ENCODE results near the gene TRPT1. TPM values are rescaled to one million over a fixed set of nuclear protein-coding genes. Genes with fewer than 3 reads are reported as not detected.

Gene TRPT1
- total and polyA plus RNA-seq, 9 of the 15 experiments (the other 6 are each of a cell fraction or from before 2014, with no cell fraction given), result 4.6 to 41.7 (median 23.1) TPM

DNA sequence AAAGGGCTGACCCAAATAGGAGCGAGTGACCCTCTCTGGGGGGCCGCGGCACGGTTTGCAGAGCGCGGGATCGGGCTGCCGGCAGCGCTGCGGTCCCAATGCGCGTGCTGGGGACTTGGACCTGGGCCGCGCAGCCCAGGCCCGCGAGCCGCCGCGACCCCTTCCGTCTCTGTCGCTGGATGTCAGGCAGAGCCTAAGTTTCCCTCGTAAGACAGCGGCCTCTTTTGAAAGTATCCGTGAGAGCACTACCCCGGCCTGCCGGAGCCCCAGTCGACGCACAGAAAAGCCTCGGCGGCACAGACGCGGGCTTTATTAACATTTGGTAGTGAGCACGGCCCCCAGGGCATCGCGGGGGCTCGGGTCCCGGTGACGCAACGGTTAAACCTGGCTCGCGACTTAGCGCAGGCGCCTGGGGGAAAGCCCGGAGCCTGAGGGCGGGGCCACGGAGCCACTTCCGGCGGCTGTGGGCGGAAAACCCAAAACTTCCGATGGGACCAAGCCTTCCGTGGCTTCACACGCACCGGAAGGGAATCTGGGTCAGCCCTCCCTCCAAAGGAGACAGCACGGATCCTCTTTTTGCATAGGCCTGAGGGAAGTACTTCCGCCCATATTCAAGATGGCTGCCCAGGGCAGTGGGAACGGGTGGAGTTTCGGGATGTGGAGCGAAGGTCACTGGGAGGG lies 43.7 kb upstream of the TRPT1 start:
- Histone ChIP-seq H3K27me3 (ENCODE audit: control insufficient read depth in 2 of 2, insufficient read depth in 2 of 2, low read length in 2 of 2) (no peaks in the 10 kb centered on the region), H4K20me1 (replicated peaks; ENCODE audit: control insufficient read depth, insufficient read depth, low read length) (no peaks in the 10 kb centered on the region), H3K9ac (ENCODE audit: insufficient read depth in 1 of 2, low read depth in 2 of 2, low read length in 2 of 2) (peak overlapping the region; percentile 89 to 99), H3K4me2 (ENCODE audit: insufficient read depth, low read length) (peak overlapping the region; percentile 92), H3K27ac (ENCODE audit: extremely low read depth, low read depth, low read length) (peak overlapping the region; percentile 96), H3K9me1 (ENCODE audit: control insufficient read depth, insufficient read depth, low read length) (peaks cover 3% of the 10 kb centered on the region), H3K4me1 (replicated peaks in 1 of 2; ENCODE audit: control insufficient read depth in 2 of 2, insufficient read depth in 2 of 2, low read length in 2 of 2) (peaks cover 32 to 54% of the 10 kb centered on the region in 2 experiments), H3K9me3 (replicated peaks; ENCODE audit: control insufficient read depth, insufficient read depth, low read depth, low read length) (no peaks in the 10 kb centered on the region), H3K4me3 (peak overlapping the region; percentile 60), H3K36me3 (ENCODE audit: control insufficient read depth, insufficient read depth, low read length) (peaks cover 36% of the 10 kb centered on the region), H3K79me2 (ENCODE audit: control insufficient read depth, insufficient read depth, low read length) (peaks cover 45% of the 10 kb centered on the region), H2AFZ (ENCODE audit: low read depth, low read length) (peak overlapping the region; percentile 86)
- peak; percentile 75 to 99 (median 83) for DNase-seq (ENCODE audit: extremely low read depth in 1 of 4, low spot score in 3 of 4)
- peak; percentile 84 for ATAC-seq
- in situ Hi-C loops (cut with MboI), result no loop called here
- intact Hi-C loops (cut with micrococcal nuclease), result loop anchor here (1.0 to 2.0 kb wide), 3 partner anchors 23 to 65 kb away; partner anchors contain the start of genes ESRRA and PPP1R14B
- CTCF ChIA-PET (ENCODE audit: low intra/inter-chr PET ratio), result interaction anchor here (2.6 kb wide), 1 partner anchor 66 kb away, joined by 11 read pairs; no protein-coding TSS in a partner anchor
- WGBS (ENCODE audit: insufficient coverage, low coverage, missing lambda C conversion rate), result 0% methylated on average over 54 of the region's 58 CpGs
- POLR2A ChIA-PET, result interaction anchor here (0.5 to 5.7 kb wide), 19 partner anchors 11 to 1458 kb away, joined by 3 to 58 read pairs (median 4); partner anchors contain the start of genes BAD, CATSPERZ, ESRRA and FERMT3
- peak; percentile 98 for FAIRE-seq
- BruUV-seq (replicated peaks), result TSS peak; percentile 94
- no peak for TF ChIP-seq ZBTB34 (CRISPR knock-in tag; IDR thresholded peaks at IDR 0.05)
- peak; percentile 7 for TF ChIP-seq HDAC3 (IDR thresholded peaks at IDR 0.05; ENCODE audit: borderline replicate concordance, partially characterized antibody)
- TF ChIP-seq BRD4 (IDR thresholded peaks at IDR 0.05), result no peak; the same call in 1 of the 2 replicates
- no peak for TF ChIP-seq ZNF174 (CRISPR knock-in tag; IDR thresholded peaks at IDR 0.05)
- no peak; the same call in 1 of the 2 replicates for TF ChIP-seq FOSL1 (tag; conservative IDR thresholded peaks at IDR 0.05)
- TF ChIP-seq EP400 (IDR thresholded peaks at IDR 0.05), result no peak; the same call in 1 of the 2 replicates
- TF ChIP-seq NFATC3 (IDR thresholded peaks at IDR 0.05), result no peak
- no peak; the same call in 1 of the 2 replicates for TF ChIP-seq ZNF436 (CRISPR knock-in tag; IDR thresholded peaks at IDR 0.05)
- TF ChIP-seq KHSRP (IDR thresholded peaks at IDR 0.05), result no peak
- TF ChIP-seq ZBTB49 (CRISPR knock-in tag; IDR thresholded peaks at IDR 0.05; ENCODE audit: borderline replicate concordance), result no peak; the same call in 1 of the 2 replicates
- TF ChIP-seq PHF20 (IDR thresholded peaks at IDR 0.05; ENCODE audit: partially characterized antibody), result peak; percentile 56
- TF ChIP-seq, protein P1, sequence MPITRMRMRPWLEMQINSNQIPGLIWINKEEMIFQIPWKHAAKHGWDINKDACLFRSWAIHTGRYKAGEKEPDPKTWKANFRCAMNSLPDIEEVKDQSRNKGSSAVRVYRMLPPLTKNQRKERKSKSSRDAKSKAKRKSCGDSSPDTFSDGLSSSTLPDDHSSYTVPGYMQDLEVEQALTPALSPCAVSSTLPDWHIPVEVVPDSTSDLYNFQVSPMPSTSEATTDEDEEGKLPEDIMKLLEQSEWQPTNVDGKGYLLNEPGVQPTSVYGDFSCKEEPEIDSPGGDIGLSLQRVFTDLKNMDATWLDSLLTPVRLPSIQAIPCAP (CRISPR knock-in tag; IDR thresholded peaks at IDR 0.05; ENCODE audit: borderline replicate concordance), result no peak
- no peak for TF ChIP-seq DMBX1 (CRISPR knock-in tag; IDR thresholded peaks at IDR 0.05; ENCODE audit: borderline replicate concordance)
- no peak for TF ChIP-seq ZNF586 (CRISPR knock-in tag; conservative IDR thresholded peaks at IDR 0.05)
- peak in 1 of 2 experiments; percentile 40; a peak in 2 of 4 replicates for TF ChIP-seq RCOR1 (IDR thresholded peaks at IDR 0.05; ENCODE audit: borderline replicate concordance in 1 of 2, low read depth in 2 of 2, low read length in 2 of 2)
- peak; percentile 73; the same call in 1 of the 2 replicates for TF ChIP-seq IRF9 (tag; IDR thresholded peaks at IDR 0.05)
